HepG2 (cell line): ENCODE results near the gene SPPL3. TPM values are rescaled to one million over a fixed set of nuclear protein-coding genes. Genes with fewer than 3 reads are reported as not detected.

Experiments used
- ATAC-seq: fragments of 200-7000 bp; cut with Tn5 transposase; 3 replicates; pipeline ENCODE4 v1.9.1; 2020; ENCODE audit warnings: mild to moderate bottlenecking, moderate library complexity
- BruUV-seq: library from RNA; stranded (reverse); fragments of 400-500 nt; replicated peaks from 2 replicates; lab custom pipeline; 2021; lab: Mats Ljungman, UMichigan
- CTCF ChIA-PET: fragments of 300-600 bp; formaldehyde crosslinking; extraction: SDS; loops from one replicate; lab custom pipeline; 2021; ENCODE audit warnings: low total read pairs, inconsistent platforms, low intra/inter-chr PET ratio; lab: Yijun Ruan, JAX
- POLR2A ChIA-PET: fragments of 350-600 bp; sonication (Branson Sonifier 250); formaldehyde crosslinking; loops from one replicate; lab custom pipeline; 2020; ENCODE audit warnings: antibody characterized with exemption, inconsistent platforms; lab: Yijun Ruan, JAX
- DNase-seq: peaks from one replicate; pipeline ENCODE4 v3.0.0-alpha.2; 2015; ENCODE audit warnings: low spot score
- FAIRE-seq: peaks from 3 replicates; lab custom pipeline; 2011; peaks lifted over from hg19 to GRCh38; lab: Jason Lieb, UNC
- H2AFZ ChIP-seq: one replicate; pipeline ENCODE4 v1.6.1; 2011; ENCODE audit warnings: low read length, inconsistent platforms
- H3K27ac ChIP-seq: fragments of 300-600 bp; 3 replicates; pipeline ENCODE4 v1.8.0; 2011; ENCODE audit warnings: mixed run types, mild to moderate bottlenecking, mixed read lengths, low read length, inconsistent platforms; ENCODE audit not compliant: insufficient read depth; ENCODE audit errors: extremely low read length
- H3K27me3 ChIP-seq, 2 experiments: fragments of 200-600 bp in 1 of 2; 2 replicates in 1 of 2; 3 replicates in 1 of 2; pipeline versions ENCODE4 v1.6.0 to v1.8.0; 2011; ENCODE audit warnings: low read length in 2 of 2, mild to moderate bottlenecking in 2 of 2, moderate library complexity in 2 of 2, inconsistent platforms in 1 of 2; ENCODE audit not compliant: insufficient read depth in 2 of 2, control insufficient read depth in 1 of 2
- H3K36me3 ChIP-seq, 2 experiments: fragments of 200-600 bp in 1 of 2; replicated peaks in 1 of 2; 2 replicates in 1 of 2; 3 replicates in 1 of 2; pipeline versions ENCODE4 v1.5.1 to v1.8.0; 2011; ENCODE audit warnings: low read length in 2 of 2, inconsistent platforms in 1 of 2; ENCODE audit not compliant: insufficient read depth in 2 of 2, control insufficient read depth in 1 of 2
- H3K4me1 ChIP-seq: 2 replicates; pipeline ENCODE4 v1.5.1; 2012; ENCODE audit warnings: low read length, inconsistent platforms; ENCODE audit not compliant: insufficient read depth
- H3K4me2 ChIP-seq: 2 replicates; pipeline ENCODE4 v1.6.0; 2011; ENCODE audit warnings: low read depth, low read length, inconsistent platforms
- H3K4me3 ChIP-seq, 3 experiments: fragments of 200-600 bp in 1 of 3; sonication (generic), shearing (Covaris generic) in 1 of 3; replicated peaks in 1 of 3; 2 replicates each; pipeline ENCODE4 v1.5.1; 2011 to 2016; ENCODE audit warnings: low read length in 3 of 3, inconsistent platforms in 2 of 3, low read depth in 2 of 3, mild to moderate bottlenecking in 2 of 3, control low read depth in 1 of 3, mixed read lengths in 1 of 3; ENCODE audit not compliant: insufficient read depth in 1 of 3
- H3K79me2 ChIP-seq: one replicate; pipeline ENCODE4 v1.6.1; 2011; ENCODE audit warnings: low read length, inconsistent platforms; ENCODE audit not compliant: insufficient read depth
- H3K9ac ChIP-seq: 2 replicates; pipeline ENCODE4 v1.6.0; 2011; ENCODE audit warnings: mild to moderate bottlenecking, low read depth, low read length, inconsistent platforms; ENCODE audit not compliant: insufficient read depth
- H3K9me3 ChIP-seq: 2 replicates; pipeline ENCODE4 v1.5.1; 2012; ENCODE audit warnings: mild to moderate bottlenecking, low read length
- H4K20me1 ChIP-seq: 2 replicates; pipeline ENCODE4 v1.6.0; 2011; ENCODE audit warnings: inconsistent platforms, mild to moderate bottlenecking, low read length, moderate library complexity; ENCODE audit not compliant: insufficient read depth
- ARNTL ChIP-seq: sonication (generic); formaldehyde crosslinking; IDR thresholded peaks from 2 replicates; pipeline ENCODE4 v1.4.0; 2020; ENCODE audit warnings: mild to moderate bottlenecking, missing genetic modification reagents
- HINFP ChIP-seq: sonication (generic); formaldehyde crosslinking; IDR thresholded peaks from 2 replicates; pipeline ENCODE4 v1.4.0; 2020; ENCODE audit warnings: low read depth, mild to moderate bottlenecking, missing genetic modification reagents
- KDM3A ChIP-seq: IDR thresholded peaks from 2 replicates; pipeline ENCODE4 v1.6.1; 2018; ENCODE audit warnings: low read depth, missing compliant biosample characterization
- KLF15 ChIP-seq: sonication (generic); formaldehyde crosslinking; IDR thresholded peaks from 2 replicates; pipeline ENCODE4 v1.8.1; 2023; ENCODE audit warnings: borderline replicate concordance, mild to moderate bottlenecking, inconsistent platforms, missing genetic modification reagents, mixed read lengths
- MYNN ChIP-seq: sonication (generic); formaldehyde crosslinking; IDR thresholded peaks from 2 replicates; pipeline ENCODE4 v1.4.0; 2020; ENCODE audit warnings: mild to moderate bottlenecking, low read depth, missing genetic modification reagents
- NR2F6 ChIP-seq, 2 experiments: IDR thresholded peaks; 2 replicates each; pipeline ENCODE4 v1.6.1; 2016; ENCODE audit warnings: antibody characterized with exemption in 1 of 2, mild to moderate bottlenecking in 1 of 2
- ONECUT2 ChIP-seq: sonication (generic); formaldehyde crosslinking; IDR thresholded peaks from 2 replicates; pipeline ENCODE4 v1.4.0; 2020; ENCODE audit warnings: missing genetic modification reagents
- ZFP36L2 ChIP-seq: sonication (generic); formaldehyde crosslinking; IDR thresholded peaks from 2 replicates; pipeline ENCODE4 v1.4.0; 2020; ENCODE audit warnings: missing genetic modification reagents
- ZNF24 ChIP-seq: fragments of 450-650 bp; IDR thresholded peaks from 2 replicates; pipeline ENCODE4 v1.6.1; 2017; ENCODE audit warnings: antibody characterized with exemption, mild to moderate bottlenecking
- ZNF30 ChIP-seq: sonication (generic); formaldehyde crosslinking; IDR thresholded peaks from 2 replicates; pipeline ENCODE4 v1.5.0; 2020; ENCODE audit warnings: mild to moderate bottlenecking, missing genetic modification reagents
- ZNF703 ChIP-seq: sonication (generic); formaldehyde crosslinking; IDR thresholded peaks from 2 replicates; pipeline ENCODE4 v1.5.1; 2020; ENCODE audit warnings: missing genetic modification reagents, mild to moderate bottlenecking, moderate library complexity, borderline replicate concordance
- WGBS: methylation state at CpG from one replicate; pipeline ENCODE4 v1.1.6; 2017; ENCODE audit warnings: low lambda C conversion rate; 5-methylcytosine and 5-hydroxymethylcytosine counted together
- in situ Hi-C: cut with HindIII; loops from 2 replicates; pipeline ENCODE4 v1.10.0; 2017; ENCODE audit warnings: low pct_unique_long_range_greater_than_20kb; ENCODE audit not compliant: extremely low pct_ligation_motif_present
- intact Hi-C: fragments of 100-400 bp; cut with micrococcal nuclease; formaldehyde crosslinking; loops from one replicate; pipeline ENCODE4 v1.10.0; 2022; ENCODE audit not compliant: unreplicated experiment
- polyA plus RNA-seq, 8 experiments: library from polyadenylated mRNA; depleted of rRNA in 3 of 8; stranded (reverse) in 7 of 8; unstranded in 1 of 8; fragments of >200 nt; fragmentation: Illumina TruSeq in 4 of 8; extraction: Trizol in 4 of 8; gene quantifications; 2 replicates each; pipeline versions ENCODE4 v1.2.1 to v1.2.3, GENCODE V29; 2011 to 2016; ENCODE audit warnings: low read depth in 4 of 8, missing spikeins in 1 of 8, mixed read lengths in 1 of 8; ENCODE audit not compliant: insufficient read depth in 1 of 8
- total RNA-seq, 5 experiments: library from RNA; depleted of rRNA; stranded (reverse); fragments of >200 nt; fragmentation: Illumina TruSeq; extraction: Trizol; gene quantifications; 2 replicates each; pipeline ENCODE4 v1.2.3, GENCODE V29; 2016; ENCODE audit warnings: low read depth in 1 of 5
- TF ChIP-seq, protein P1 (sequence below): sonication (generic); formaldehyde crosslinking; IDR thresholded peaks from 2 replicates; pipeline ENCODE4 v1.8.1; 2022; ENCODE audit warnings: mild to moderate bottlenecking, missing genetic modification reagents
- TF ChIP-seq, protein P2 (sequence below): sonication (generic); formaldehyde crosslinking; IDR thresholded peaks from 2 replicates; pipeline ENCODE4 v1.4.0; 2020; ENCODE audit warnings: missing genetic modification reagents
- TF ChIP-seq, protein P3 (sequence below): sonication (generic); formaldehyde crosslinking; IDR thresholded peaks from 2 replicates; pipeline ENCODE4 v1.4.0; 2020; ENCODE audit warnings: mild to moderate bottlenecking, missing genetic modification reagents, borderline replicate concordance

SPPL3 gene
- total and polyA plus RNA-seq, 2 of the 13 experiments (the other 11 are each of a cell fraction or from before 2014, with no cell fraction given): 8.9 to 9.1 TPM

- POLR2A ChIA-PET: no interaction called here
- H2AFZ ChIP-seq: no peak overlapping the region
- CTCF ChIA-PET: no interaction called here
- BruUV-seq: no TSS peak
- H3K36me3 ChIP-seq: peaks cover 12 to 47% of the 10 kb centered on the region in 2 experiments
- peaks cover 11% of the 10 kb centered on the region for H3K4me1 ChIP-seq
- H4K20me1 ChIP-seq: no peaks in the 10 kb centered on the region; the same call in 1 of the 2 replicates
- DNase-seq: no peak
- H3K9me3 ChIP-seq: no peaks in the 10 kb centered on the region
- in situ Hi-C loops: no loop called here
- intact Hi-C loops: no loop called here
- no peaks in the 10 kb centered on the region for H3K79me2 ChIP-seq
- no peak overlapping the region for H3K27ac ChIP-seq
- no peaks in the 10 kb centered on the region for H3K27me3 ChIP-seq
- 90% methylated on average over 11 of the region's 11 CpGs for WGBS
- no peak for ATAC-seq
- TF ChIP-seq, protein P1, sequence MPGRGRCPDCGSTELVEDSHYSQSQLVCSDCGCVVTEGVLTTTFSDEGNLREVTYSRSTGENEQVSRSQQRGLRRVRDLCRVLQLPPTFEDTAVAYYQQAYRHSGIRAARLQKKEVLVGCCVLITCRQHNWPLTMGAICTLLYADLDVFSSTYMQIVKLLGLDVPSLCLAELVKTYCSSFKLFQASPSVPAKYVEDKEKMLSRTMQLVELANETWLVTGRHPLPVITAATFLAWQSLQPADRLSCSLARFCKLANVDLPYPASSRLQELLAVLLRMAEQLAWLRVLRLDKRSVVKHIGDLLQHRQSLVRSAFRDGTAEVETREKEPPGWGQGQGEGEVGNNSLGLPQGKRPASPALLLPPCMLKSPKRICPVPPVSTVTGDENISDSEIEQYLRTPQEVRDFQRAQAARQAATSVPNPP (CRISPR knock-in tag): no peak
- TF ChIP-seq ONECUT2 (CRISPR knock-in tag) (no peak), ZNF24 (no peak), KDM3A (no peak), MYNN (CRISPR knock-in tag) (no peak), ZNF30 (CRISPR knock-in tag) (no peak), KLF15 (no peak), ZNF703 (CRISPR knock-in tag) (no peak), ARNTL (CRISPR knock-in tag) (no peak), ZFP36L2 (CRISPR knock-in tag) (no peak), NR2F6 (IDR thresholded peaks at IDR 0.05) (no peak), NR2F6 (CRISPR knock-in tag; IDR thresholded peaks at IDR 0.05) (no peak), HINFP (CRISPR knock-in tag) (no peak)
- TF ChIP-seq, protein P2, sequence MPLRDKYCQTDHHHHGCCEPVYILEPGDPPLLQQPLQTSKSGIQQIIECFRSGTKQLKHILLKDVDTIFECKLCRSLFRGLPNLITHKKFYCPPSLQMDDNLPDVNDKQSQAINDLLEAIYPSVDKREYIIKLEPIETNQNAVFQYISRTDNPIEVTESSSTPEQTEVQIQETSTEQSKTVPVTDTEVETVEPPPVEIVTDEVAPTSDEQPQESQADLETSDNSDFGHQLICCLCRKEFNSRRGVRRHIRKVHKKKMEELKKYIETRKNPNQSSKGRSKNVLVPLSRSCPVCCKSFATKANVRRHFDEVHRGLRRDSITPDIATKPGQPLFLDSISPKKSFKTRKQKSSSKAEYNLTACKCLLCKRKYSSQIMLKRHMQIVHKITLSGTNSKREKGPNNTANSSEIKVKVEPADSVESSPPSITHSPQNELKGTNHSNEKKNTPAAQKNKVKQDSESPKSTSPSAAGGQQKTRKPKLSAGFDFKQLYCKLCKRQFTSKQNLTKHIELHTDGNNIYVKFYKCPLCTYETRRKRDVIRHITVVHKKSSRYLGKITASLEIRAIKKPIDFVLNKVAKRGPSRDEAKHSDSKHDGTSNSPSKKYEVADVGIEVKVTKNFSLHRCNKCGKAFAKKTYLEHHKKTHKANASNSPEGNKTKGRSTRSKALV (CRISPR knock-in tag): no peak
- TF ChIP-seq, protein P3, sequence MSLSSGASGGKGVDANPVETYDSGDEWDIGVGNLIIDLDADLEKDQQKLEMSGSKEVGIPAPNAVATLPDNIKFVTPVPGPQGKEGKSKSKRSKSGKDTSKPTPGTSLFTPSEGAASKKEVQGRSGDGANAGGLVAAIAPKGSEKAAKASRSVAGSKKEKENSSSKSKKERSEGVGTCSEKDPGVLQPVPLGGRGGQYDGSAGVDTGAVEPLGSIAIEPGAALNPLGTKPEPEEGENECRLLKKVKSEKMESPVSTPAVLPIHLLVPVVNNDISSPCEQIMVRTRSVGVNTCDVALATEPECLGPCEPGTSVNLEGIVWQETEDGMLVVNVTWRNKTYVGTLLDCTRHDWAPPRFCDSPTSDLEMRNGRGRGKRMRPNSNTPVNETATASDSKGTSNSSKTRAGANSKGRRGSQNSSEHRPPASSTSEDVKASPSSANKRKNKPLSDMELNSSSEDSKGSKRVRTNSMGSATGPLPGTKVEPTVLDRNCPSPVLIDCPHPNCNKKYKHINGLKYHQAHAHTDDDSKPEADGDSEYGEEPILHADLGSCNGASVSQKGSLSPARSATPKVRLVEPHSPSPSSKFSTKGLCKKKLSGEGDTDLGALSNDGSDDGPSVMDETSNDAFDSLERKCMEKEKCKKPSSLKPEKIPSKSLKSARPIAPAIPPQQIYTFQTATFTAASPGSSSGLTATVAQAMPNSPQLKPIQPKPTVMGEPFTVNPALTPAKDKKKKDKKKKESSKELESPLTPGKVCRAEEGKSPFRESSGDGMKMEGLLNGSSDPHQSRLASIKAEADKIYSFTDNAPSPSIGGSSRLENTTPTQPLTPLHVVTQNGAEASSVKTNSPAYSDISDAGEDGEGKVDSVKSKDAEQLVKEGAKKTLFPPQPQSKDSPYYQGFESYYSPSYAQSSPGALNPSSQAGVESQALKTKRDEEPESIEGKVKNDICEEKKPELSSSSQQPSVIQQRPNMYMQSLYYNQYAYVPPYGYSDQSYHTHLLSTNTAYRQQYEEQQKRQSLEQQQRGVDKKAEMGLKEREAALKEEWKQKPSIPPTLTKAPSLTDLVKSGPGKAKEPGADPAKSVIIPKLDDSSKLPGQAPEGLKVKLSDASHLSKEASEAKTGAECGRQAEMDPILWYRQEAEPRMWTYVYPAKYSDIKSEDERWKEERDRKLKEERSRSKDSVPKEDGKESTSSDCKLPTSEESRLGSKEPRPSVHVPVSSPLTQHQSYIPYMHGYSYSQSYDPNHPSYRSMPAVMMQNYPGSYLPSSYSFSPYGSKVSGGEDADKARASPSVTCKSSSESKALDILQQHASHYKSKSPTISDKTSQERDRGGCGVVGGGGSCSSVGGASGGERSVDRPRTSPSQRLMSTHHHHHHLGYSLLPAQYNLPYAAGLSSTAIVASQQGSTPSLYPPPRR (CRISPR knock-in tag): no peak
- no peak for FAIRE-seq
- no peak overlapping the region for H3K4me3 ChIP-seq
- no peak overlapping the region for H3K4me2 ChIP-seq
- H3K9ac ChIP-seq: no peak overlapping the region
Observed at GRCh38 chr12:120771097-120771496, 133.1 kb downstream of the SPPL3 start.
